Upper lobe of left lung (tissue), 4 donors: Measurements from ENCODE around the gene AGTRAP.

ENCODE experiments used
- POLR2A ChIP-seq, 4 donors: fragments of 450-650 bp; IDR thresholded peaks; one replicate each; pipeline ENCODE4 v1.5.1; 2016 to 2017; ENCODE audit warnings: antibody characterized with exemption in 4 of 4, mild to moderate bottlenecking in 2 of 4
- POLR2AphosphoS5 ChIP-seq, 2 donors: sonication (generic); formaldehyde crosslinking; IDR thresholded peaks; one replicate each; pipeline ENCODE4 v1.5.1; 2017; ENCODE audit warnings: antibody characterized with exemption in 2 of 2

DNA sequence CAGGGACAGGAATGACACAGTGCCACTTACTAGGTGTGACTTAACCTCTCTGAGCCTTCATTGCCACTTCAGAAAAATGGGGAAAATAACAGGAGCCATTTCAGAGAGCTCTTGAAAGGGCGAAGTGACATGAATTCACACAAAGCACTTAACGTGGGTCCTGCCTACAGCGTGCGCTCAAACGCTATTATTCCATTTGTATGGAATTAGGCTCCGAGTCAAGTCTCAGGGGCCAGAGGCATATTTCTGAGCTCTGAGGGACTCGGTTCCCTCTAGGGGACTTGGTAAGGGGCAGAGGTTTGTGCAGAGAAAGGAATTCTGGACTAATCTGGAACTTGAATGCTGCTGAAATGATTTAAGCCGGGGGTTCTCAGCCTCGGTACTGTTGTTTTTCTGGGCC, 30.3 kb upstream of the AGTRAP start:
- TF ChIP-seq POLR2AphosphoS5 (IDR thresholded peaks at IDR 0.05): no peak
- TF ChIP-seq POLR2A (IDR thresholded peaks at IDR 0.05): no peak
